ENCODE measurements around the gene LAMB3. TPM values are rescaled to one million over a fixed set of nuclear protein-coding genes. Genes with fewer than 3 reads are reported as not detected.

Gene LAMB3
- total RNA-seq, 1 donor from 2014 or later: not detected

- TF ChIP-seq EZH2phosphoT487 (IDR thresholded peaks at IDR 0.05) (no peak), CTCF (IDR thresholded peaks at IDR 0.05) (peak; percentile 47), EZH2 (IDR thresholded peaks at IDR 0.05) (no peak)
- peak; percentile 67 for DNase-seq (ENCODE audit: low spot score)
- Histone ChIP-seq H2AFZ (replicated peaks) (no peak overlapping the region), H3K4me1 (no peaks in the 10 kb centered on the region), H3F3A (ENCODE audit: low read depth) (no peaks in the 10 kb centered on the region), H3K4me2 (no peak overlapping the region), H3K36me3 (no peaks in the 10 kb centered on the region), H4K20me1 (ENCODE audit: low read depth) (peaks cover 9% of the 10 kb centered on the region), H3K9ac (no peak overlapping the region), H3K4me3 (no peak overlapping the region), H3K79me2 (ENCODE audit: low read depth) (no peaks in the 10 kb centered on the region), H3K9me3 (ENCODE audit: low read depth) (no peaks in the 10 kb centered on the region), H3K27ac (no peak overlapping the region), H3K27me3 (peaks cover 18% of the 10 kb centered on the region)
- Mint-ChIP-seq H3K4me3 (no peak overlapping the region), H3K27ac (no peak overlapping the region), H3K36me3 (peaks cover 3% of the 10 kb centered on the region), H3K9me3 (no peaks in the 10 kb centered on the region), H3K4me1 (peaks cover 10% of the 10 kb centered on the region), H3K27me3 (ENCODE audit: insufficient read depth, low read depth) (peaks cover 9% of the 10 kb centered on the region)
Measured at GRCh38 chr1:209590405-209590804, 61.8 kb downstream of the LAMB3 start.

GRCh38 chr1:209589863-209590262 lies 62.4 kb downstream of the LAMB3 start:
- Mint-ChIP-seq H3K4me1 (peaks cover 10% of the 10 kb centered on the region), H3K27me3 (ENCODE audit: insufficient read depth, low read depth) (peaks cover 5% of the 10 kb centered on the region), H3K9me3 (no peaks in the 10 kb centered on the region), H3K4me3 (no peak overlapping the region), H3K27ac (no peak overlapping the region), H3K36me3 (peaks cover 3% of the 10 kb centered on the region)
- H3K27ac ChIP-seq: no peak overlapping the region
- no peak for DNase-seq (ENCODE audit: low spot score)
- no peak overlapping the region for H3K9ac ChIP-seq
- H2AFZ ChIP-seq (replicated peaks): no peak overlapping the region
- peaks cover 23% of the 10 kb centered on the region for H3K27me3 ChIP-seq
- peaks cover 15% of the 10 kb centered on the region for H4K20me1 ChIP-seq (ENCODE audit: low read depth)
- H3K4me1 ChIP-seq: peaks cover 2% of the 10 kb centered on the region
- no peak for TF ChIP-seq CTCF (IDR thresholded peaks at IDR 0.05)
- no peak for TF ChIP-seq EZH2 (IDR thresholded peaks at IDR 0.05)
- no peak for TF ChIP-seq EZH2phosphoT487 (IDR thresholded peaks at IDR 0.05)
- H3K4me2 ChIP-seq: no peak overlapping the region
- H3K36me3 ChIP-seq: no peaks in the 10 kb centered on the region
- no peaks in the 10 kb centered on the region for H3F3A ChIP-seq (ENCODE audit: low read depth)
- H3K9me3 ChIP-seq (ENCODE audit: low read depth): no peaks in the 10 kb centered on the region
- no peaks in the 10 kb centered on the region for H3K79me2 ChIP-seq (ENCODE audit: low read depth)
- no peak overlapping the region for H3K4me3 ChIP-seq

GRCh38 chr1:209589440-209589839 lies 62.8 kb downstream of the LAMB3 start:
- Mint-ChIP-seq H3K4me1 (peaks cover 10% of the 10 kb centered on the region), H3K27ac (no peak overlapping the region)
- H4K20me1 ChIP-seq (ENCODE audit: low read depth): peaks cover 16% of the 10 kb centered on the region

More at GRCh38 chr1:209589440-209589839, 62.8 kb downstream of the LAMB3 start:
- Histone ChIP-seq H3K27ac (no peak overlapping the region), H3K4me3 (no peak overlapping the region), H3K4me2 (no peak overlapping the region), H3K27me3 (peaks cover 27% of the 10 kb centered on the region), H3K4me1 (peaks cover 6% of the 10 kb centered on the region), H3K36me3 (no peaks in the 10 kb centered on the region), H3K9me3 (ENCODE audit: low read depth) (no peaks in the 10 kb centered on the region), H2AFZ (replicated peaks) (no peak overlapping the region), H3F3A (ENCODE audit: low read depth) (no peaks in the 10 kb centered on the region), H3K9ac (no peak overlapping the region), H3K79me2 (ENCODE audit: low read depth) (no peaks in the 10 kb centered on the region)
- H3K27me3 Mint-ChIP-seq (ENCODE audit: insufficient read depth, low read depth): peaks cover 5% of the 10 kb centered on the region
- H3K36me3 Mint-ChIP-seq: peaks cover 3% of the 10 kb centered on the region
- no peak for DNase-seq (ENCODE audit: low spot score)
- TF ChIP-seq CTCF (IDR thresholded peaks at IDR 0.05) (no peak), EZH2 (IDR thresholded peaks at IDR 0.05) (no peak), EZH2phosphoT487 (IDR thresholded peaks at IDR 0.05) (no peak)
- no peaks in the 10 kb centered on the region for H3K9me3 Mint-ChIP-seq
- no peak overlapping the region for H3K4me3 Mint-ChIP-seq
